Measurements from ENCODE around the gene AVEN. TPM values are rescaled to one million over a fixed set of nuclear protein-coding genes. Genes with fewer than 3 reads are reported as not detected.

The AVEN gene, protein sequence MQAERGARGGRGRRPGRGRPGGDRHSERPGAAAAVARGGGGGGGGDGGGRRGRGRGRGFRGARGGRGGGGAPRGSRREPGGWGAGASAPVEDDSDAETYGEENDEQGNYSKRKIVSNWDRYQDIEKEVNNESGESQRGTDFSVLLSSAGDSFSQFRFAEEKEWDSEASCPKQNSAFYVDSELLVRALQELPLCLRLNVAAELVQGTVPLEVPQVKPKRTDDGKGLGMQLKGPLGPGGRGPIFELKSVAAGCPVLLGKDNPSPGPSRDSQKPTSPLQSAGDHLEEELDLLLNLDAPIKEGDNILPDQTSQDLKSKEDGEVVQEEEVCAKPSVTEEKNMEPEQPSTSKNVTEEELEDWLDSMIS
- 10 to 100 TPM in 1 of 3 donors, 1 to 10 TPM in 2; 9.8 to 11.8 (median 9.9) TPM for total RNA-seq
- 12.4 TPM for total RNA-seq (2013)

GRCh38 chr15:34038871-34039789, at the start of gene AVEN:
Gene AVEN (minus strand): TSS chr15:34039204. CDS start chr15:34039046, 158 bp downstream.
- intact Hi-C loops (cut with micrococcal nuclease), result loop anchor here (2.0 kb wide), 1 partner anchor 64 kb away; the partner anchor contains the start of gene PGBD4
- H3K4me3 Mint-ChIP-seq, result peak within 1 kb of the TSS; percentile 91
- under 1% methylated on average over 78 of the region's 82 CpGs for WGBS (ENCODE audit: insufficient coverage)
- DNase-seq (peak; percentile 53 to 80), ATAC-seq (peak; percentile 66 to 78 (median 70))
- no peaks in the 10 kb centered on the region for H3K9me3 ChIP-seq (ENCODE audit: control insufficient read depth, insufficient read depth, low read length)
- peak within 1 kb of the TSS; percentile 70 to 85 for H3K27ac Mint-ChIP-seq
- H3K27me3 ChIP-seq (ENCODE audit: control insufficient read depth, insufficient read depth, low read length), result no peaks in the 10 kb centered on the region
- no peaks in the 10 kb centered on the region for H3K36me3 ChIP-seq (ENCODE audit: control insufficient read depth, insufficient read depth, low read length)
- peaks cover 18 to 19% of the 10 kb centered on the region in 2 donors for H3K4me1 Mint-ChIP-seq
- no peak for TF ChIP-seq CTCF (IDR thresholded peaks at IDR 0.05)
- peak within 1 kb of the TSS; percentile 71 for H3K4me3 ChIP-seq (ENCODE audit: low read length)
- peaks cover 7% of the 10 kb centered on the region for H3K4me1 ChIP-seq (ENCODE audit: control insufficient read depth, insufficient read depth, low read length)
- H3K27ac ChIP-seq (ENCODE audit: low read length), result peak within 1 kb of the TSS; percentile 69
- no peaks in the 10 kb centered on the region for H3K9me3 Mint-ChIP-seq
- no peaks in the 10 kb centered on the region for H3K36me3 Mint-ChIP-seq
- H3K27me3 Mint-ChIP-seq (ENCODE audit: low read depth in 2 of 2), result no peaks in the 10 kb centered on the region

DNA sequence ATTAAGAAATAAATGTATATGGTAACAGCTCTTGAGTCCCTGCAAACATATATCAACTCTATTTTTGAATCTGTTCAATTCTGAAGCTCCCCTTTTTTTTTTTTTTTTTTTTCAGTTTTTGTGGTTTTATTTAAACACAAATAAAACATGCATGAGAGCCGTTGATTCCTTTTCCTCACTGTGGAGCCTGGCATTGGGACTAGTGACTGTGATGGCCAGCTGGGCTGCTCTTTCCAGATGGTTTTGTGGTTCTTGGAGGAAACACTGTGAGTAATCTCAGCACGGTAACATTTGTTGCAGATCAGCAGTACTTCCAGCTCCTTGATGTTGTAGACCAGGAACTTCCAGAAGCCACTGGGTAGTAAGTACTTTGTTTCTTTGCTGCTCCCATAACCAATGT, 46.7 kb upstream of the AVEN start:
- Histone ChIP-seq H3K27me3 (ENCODE audit: control insufficient read depth, insufficient read depth, low read length) (no peaks in the 10 kb centered on the region), H3K9me3 (ENCODE audit: control insufficient read depth, insufficient read depth, low read length) (no peaks in the 10 kb centered on the region), H3K4me1 (ENCODE audit: control insufficient read depth, insufficient read depth, low read length) (no peaks in the 10 kb centered on the region), H3K36me3 (ENCODE audit: control insufficient read depth, insufficient read depth, low read length) (peaks cover 46% of the 10 kb centered on the region), H3K27ac (ENCODE audit: low read length) (no peak overlapping the region), H3K4me3 (ENCODE audit: low read length) (no peak overlapping the region)
- no peaks in the 10 kb centered on the region for H3K9me3 Mint-ChIP-seq
- no peak overlapping the region for H3K27ac Mint-ChIP-seq
- WGBS (ENCODE audit: insufficient coverage), result 82% methylated on average over 2 of the region's 2 CpGs
- no peak for ATAC-seq
- intact Hi-C loops (cut with micrococcal nuclease), result no loop called here
- no peak for TF ChIP-seq CTCF (IDR thresholded peaks at IDR 0.05)
- H3K4me3 Mint-ChIP-seq, result no peak overlapping the region
- H3K4me1 Mint-ChIP-seq, result peaks cover 0 to 5% of the 10 kb centered on the region in 2 donors
- no peak for DNase-seq
- H3K27me3 Mint-ChIP-seq (ENCODE audit: low read depth in 2 of 2), result no peaks in the 10 kb centered on the region
- peaks cover 13% of the 10 kb centered on the region for H3K36me3 Mint-ChIP-seq

DNA sequence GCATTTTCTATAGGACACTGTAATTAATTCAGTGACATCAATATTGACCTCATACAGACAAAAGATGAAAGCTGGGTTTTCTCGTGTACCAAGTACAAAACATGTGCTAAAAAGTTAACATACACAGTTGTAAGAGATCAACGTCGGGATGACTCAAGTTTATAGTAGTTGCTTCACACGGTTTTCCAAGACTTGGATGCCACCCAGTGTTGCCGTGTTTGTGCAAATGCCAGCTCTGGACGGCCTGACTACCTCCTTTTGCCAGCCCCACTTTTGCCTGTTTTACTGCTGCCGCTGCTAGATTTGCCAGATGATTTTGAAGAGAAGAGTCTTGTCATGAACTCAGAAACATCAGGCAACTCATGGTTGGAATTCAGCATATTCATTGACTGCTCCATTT, 45.1 kb upstream of the AVEN start:
- WGBS (ENCODE audit: insufficient coverage), result 95% methylated on average over 7 of the region's 7 CpGs
- no peak for TF ChIP-seq CTCF (IDR thresholded peaks at IDR 0.05)
- Histone ChIP-seq H3K9me3 (ENCODE audit: control insufficient read depth, insufficient read depth, low read length) (no peaks in the 10 kb centered on the region), H3K36me3 (ENCODE audit: control insufficient read depth, insufficient read depth, low read length) (peaks cover 39% of the 10 kb centered on the region), H3K27me3 (ENCODE audit: control insufficient read depth, insufficient read depth, low read length) (no peaks in the 10 kb centered on the region), H3K4me1 (ENCODE audit: control insufficient read depth, insufficient read depth, low read length) (no peaks in the 10 kb centered on the region), H3K4me3 (ENCODE audit: low read length) (no peak overlapping the region), H3K27ac (ENCODE audit: low read length) (no peak overlapping the region)
- DNase-seq, result no peak
- peaks cover 13% of the 10 kb centered on the region for H3K36me3 Mint-ChIP-seq
- no peak overlapping the region for H3K4me3 Mint-ChIP-seq
- no peak for ATAC-seq
- no peaks in the 10 kb centered on the region for H3K27me3 Mint-ChIP-seq (ENCODE audit: low read depth in 2 of 2)
- no peak overlapping the region for H3K27ac Mint-ChIP-seq
- intact Hi-C loops (cut with micrococcal nuclease), result no loop called here
- H3K4me1 Mint-ChIP-seq, result no peaks in the 10 kb centered on the region
- H3K9me3 Mint-ChIP-seq, result no peaks in the 10 kb centered on the region

Data from natural killer cell (primary cell).